Astrocyte of the spinal cord (primary cell): ENCODE results near the gene BABAM2.

Experiments
- DNase-seq: peaks from one replicate; pipeline ENCODE4 v3.0.0; 2011; ENCODE audit warnings: low read depth, low spot score
- H3K4me3 ChIP-seq: 2 replicates; pipeline ENCODE4 v1.5.1; 2011; ENCODE audit warnings: low read depth, mild to moderate bottlenecking, low read length, moderate library complexity
- CTCF ChIP-seq: IDR thresholded peaks from 2 replicates; pipeline ENCODE4 v1.5.1; 2012; ENCODE audit warnings: low read depth, mild to moderate bottlenecking, low read length, inconsistent platforms
- in situ Hi-C: cut with HindIII; loops from 2 replicates; pipeline ENCODE4 v1.10.0; 2017; ENCODE audit warnings: low sequenced_read_pairs

BABAM2 gene

GRCh38 chr2:28148566-28148965 lies 258.0 kb downstream of the BABAM2 start:
- in situ Hi-C loops = no loop called here
- TF ChIP-seq CTCF = no peak
- H3K4me3 ChIP-seq = no peak overlapping the region
- DNase-seq = no peak

GRCh38 chr2:28150236-28150915 lies 259.8 kb downstream of the BABAM2 start:
- in situ Hi-C loops = no loop called here
- no peak for DNase-seq

GRCh38 chr2:28150994-28151393 lies 260.5 kb downstream of the BABAM2 start:
- no peak overlapping the region for H3K4me3 ChIP-seq
- DNase-seq = no peak
- in situ Hi-C loops = no loop called here
- no peak for TF ChIP-seq CTCF

More at GRCh38 chr2:28150236-28150915, 259.8 kb downstream of the BABAM2 start:
- H3K4me3 ChIP-seq = no peak overlapping the region
- TF ChIP-seq CTCF = no peak

- in situ Hi-C loops = no loop called here
- H3K4me3 ChIP-seq = no peak overlapping the region
- peak; percentile 74 for DNase-seq
These were observed 262.2 kb downstream of the BABAM2 start for GRCh38 chr2:28152585-28153280.

GRCh38 chr2:28153851-28154250 lies 263.3 kb downstream of the BABAM2 start:
- in situ Hi-C loops = no loop called here
- TF ChIP-seq CTCF = no peak
- no peak overlapping the region for H3K4me3 ChIP-seq
- DNase-seq = no peak

More at GRCh38 chr2:28152585-28153280, 262.2 kb downstream of the BABAM2 start:
- no peak for TF ChIP-seq CTCF

- in situ Hi-C loops = no loop called here
These were observed 264.6 kb downstream of the BABAM2 start for GRCh38 chr2:28155086-28155485.

More at GRCh38 chr2:28155086-28155485, 264.6 kb downstream of the BABAM2 start:
- H3K4me3 ChIP-seq = no peak overlapping the region
- no peak for TF ChIP-seq CTCF
- DNase-seq = no peak
